ENCODE data around the gene LGALS9B.
"Not testable (repeated sequence)": the region's sequence is repeated elsewhere in the genome, so short reads cannot be mapped to it uniquely, and the experiment has no call there.

DNA sequence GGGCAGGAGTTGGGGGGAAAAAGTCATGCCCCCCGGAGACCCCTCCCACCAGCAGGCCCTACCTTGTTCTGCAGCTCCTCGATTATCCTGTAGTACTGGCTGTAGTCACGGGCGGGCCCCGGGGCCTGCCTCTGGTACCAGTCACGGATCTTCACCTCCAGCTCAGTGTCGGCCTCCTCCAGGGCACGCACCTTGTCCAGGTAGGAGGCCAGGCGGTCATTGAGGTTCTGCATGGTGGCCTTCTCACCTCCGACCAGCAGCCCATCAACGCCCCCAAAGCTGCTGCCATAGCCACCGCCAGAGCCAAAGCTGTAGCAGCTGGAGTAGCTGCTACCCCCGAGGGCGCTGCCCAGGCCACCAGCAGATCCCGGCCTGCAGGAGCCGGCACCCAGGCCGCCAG is 49.6 kb upstream of the LGALS9B start:
- TF ChIP-seq, protein P1, sequence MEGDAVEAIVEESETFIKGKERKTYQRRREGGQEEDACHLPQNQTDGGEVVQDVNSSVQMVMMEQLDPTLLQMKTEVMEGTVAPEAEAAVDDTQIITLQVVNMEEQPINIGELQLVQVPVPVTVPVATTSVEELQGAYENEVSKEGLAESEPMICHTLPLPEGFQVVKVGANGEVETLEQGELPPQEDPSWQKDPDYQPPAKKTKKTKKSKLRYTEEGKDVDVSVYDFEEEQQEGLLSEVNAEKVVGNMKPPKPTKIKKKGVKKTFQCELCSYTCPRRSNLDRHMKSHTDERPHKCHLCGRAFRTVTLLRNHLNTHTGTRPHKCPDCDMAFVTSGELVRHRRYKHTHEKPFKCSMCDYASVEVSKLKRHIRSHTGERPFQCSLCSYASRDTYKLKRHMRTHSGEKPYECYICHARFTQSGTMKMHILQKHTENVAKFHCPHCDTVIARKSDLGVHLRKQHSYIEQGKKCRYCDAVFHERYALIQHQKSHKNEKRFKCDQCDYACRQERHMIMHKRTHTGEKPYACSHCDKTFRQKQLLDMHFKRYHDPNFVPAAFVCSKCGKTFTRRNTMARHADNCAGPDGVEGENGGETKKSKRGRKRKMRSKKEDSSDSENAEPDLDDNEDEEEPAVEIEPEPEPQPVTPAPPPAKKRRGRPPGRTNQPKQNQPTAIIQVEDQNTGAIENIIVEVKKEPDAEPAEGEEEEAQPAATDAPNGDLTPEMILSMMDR (IDR thresholded peaks at IDR 0.05): not testable (repeated sequence)
- TF ChIP-seq POLR2A (IDR thresholded peaks at IDR 0.05): not testable (repeated sequence)
